Stimulated activated CD4-positive, alpha-beta T cell treated with anti-CD3 and anti-CD28 coated beads, TNF-alpha, amount 100 ng/mL, for 4 hours (primary cell): ENCODE measurements around the gene LGR5.
"Not testable (repeated sequence)": the region's sequence is repeated elsewhere in the genome, so short reads cannot be mapped to it uniquely, and the experiment has no call there.

ENCODE experiments used
- DNase-seq, 3 experiments: peaks; one replicate each; pipeline ENCODE4 v3.0.0-alpha.2; 2020; ENCODE audit warnings: low read depth in 3 of 3

Gene LGR5

GRCh38 chr12:71552728-71553501, 113.3 kb downstream of the LGR5 start:
- DNase-seq, result no peak

- no peak for DNase-seq
Measured at GRCh38 chr12:71555191-71555590, 115.6 kb downstream of the LGR5 start.

- DNase-seq, result not testable (repeated sequence)
Measured at GRCh38 chr12:71555789-71556188, 116.2 kb downstream of the LGR5 start.

- DNase-seq, result no peak
Measured at GRCh38 chr12:71556448-71556847, 116.8 kb downstream of the LGR5 start.

GRCh38 chr12:71556875-71557274, 117.3 kb downstream of the LGR5 start:
- no peak for DNase-seq

GRCh38 chr12:71558445-71558844, 118.8 kb downstream of the LGR5 start:
- no peak for DNase-seq

GRCh38 chr12:71562676-71563595, 123.3 kb downstream of the LGR5 start:
- DNase-seq, result no peak

- DNase-seq, result no peak
Measured at GRCh38 chr12:71565535-71565934, 125.9 kb downstream of the LGR5 start.

- no peak for DNase-seq
Measured at GRCh38 chr12:71566655-71567054, 127.1 kb downstream of the LGR5 start.

GRCh38 chr12:71567537-71567936, 127.9 kb downstream of the LGR5 start:
- no peak for DNase-seq

- DNase-seq, result not testable (repeated sequence)
Measured at GRCh38 chr12:71569885-71570284, 130.3 kb downstream of the LGR5 start.

GRCh38 chr12:71576496-71576895, 136.9 kb downstream of the LGR5 start:
- no peak for DNase-seq

GRCh38 chr12:71578694-71579258, 139.2 kb downstream of the LGR5 start:
- DNase-seq, result no peak

GRCh38 chr12:71581206-71581605, 141.6 kb downstream of the LGR5 start:
- DNase-seq, result no peak

GRCh38 chr12:71582925-71583324, 143.3 kb downstream of the LGR5 start:
- no peak for DNase-seq

- no peak for DNase-seq
Measured at GRCh38 chr12:71584356-71584755, 144.8 kb downstream of the LGR5 start.

GRCh38 chr12:71585218-71585617, 145.6 kb downstream of the LGR5 start:
- DNase-seq, result no peak

- no peak for DNase-seq
Measured at GRCh38 chr12:71587012-71587411, 147.4 kb downstream of the LGR5 start.

- no peak for DNase-seq
Measured at GRCh38 chr12:71589478-71589881, 149.9 kb downstream of the LGR5 start.

- no peak for DNase-seq
Measured at GRCh38 chr12:71591601-71592000, 152.0 kb downstream of the LGR5 start.

GRCh38 chr12:71592841-71593240, 153.2 kb downstream of the LGR5 start:
- no peak for DNase-seq

- no peak for DNase-seq
Measured at GRCh38 chr12:71594214-71594948, 154.8 kb downstream of the LGR5 start.
